B cell (primary cell): Measurements from ENCODE around the gene SLC39A13. TPM values are rescaled to one million over a fixed set of nuclear protein-coding genes. Genes with fewer than 3 reads are reported as not detected.
A peak's percentile ranks its signal among the peaks of the same experiment; 100 is the strongest.

ENCODE experiments used
- ATAC-seq: fragments of 200-7000 bp; cut with Tn5 transposase; one replicate; pipeline ENCODE4 v1.10.0; 2021; ENCODE audit warnings: low read depth, mild to moderate bottlenecking, moderate number of reproducible peaks, moderate library complexity
- CTCF ChIA-PET: fragments of 350-600 bp; sonication (Branson Sonifier 250); formaldehyde crosslinking; loops from one replicate; lab custom pipeline; 2021; ENCODE audit warnings: antibody characterized with exemption, inconsistent platforms; lab: Charles Lee
- POLR2A ChIA-PET: fragments of 350-600 bp; sonication (Branson Sonifier 250); formaldehyde crosslinking; loops from one replicate; lab custom pipeline; 2021; ENCODE audit warnings: antibody characterized with exemption; lab: Charles Lee
- DNase-seq: peaks from one replicate; pipeline ENCODE4 v3.0.0; 2013
- H2AFZ ChIP-seq: 2 replicates; pipeline ENCODE4 v1.6.1; 2012; ENCODE audit warnings: mild to moderate bottlenecking, low read depth, low read length; ENCODE audit not compliant: insufficient read depth, poor library complexity, severe bottlenecking
- H3K27ac ChIP-seq, 2 donors: 1 replicate in 1 of 2; 2 replicates in 1 of 2; pipeline ENCODE4 v1.5.1; 2012 to 2013; ENCODE audit warnings: low read length in 2 of 2, mild to moderate bottlenecking in 2 of 2, moderate library complexity in 1 of 2
- H3K27me3 ChIP-seq, 4 experiments: fragments of 200-600 bp in 1 of 4; sonication (generic) in 1 of 4; replicated peaks in 1 of 4; 1 replicate in 2 of 4; 2 replicates in 2 of 4; pipeline versions ENCODE4 v1.6.1 to v1.7.0; 2013 to 2016; ENCODE audit warnings: low read length in 3 of 4, mild to moderate bottlenecking in 2 of 4, mixed read lengths in 1 of 4, moderate library complexity in 1 of 4; ENCODE audit not compliant: insufficient read depth in 4 of 4, control insufficient read depth in 3 of 4; ENCODE audit errors: control extremely low read depth in 1 of 4
- H3K36me3 ChIP-seq, 2 experiments: replicated peaks in 1 of 2; 1 replicate in 1 of 2; 2 replicates in 1 of 2; pipeline versions ENCODE4 v1.6.1 to v1.7.1; 2013; ENCODE audit warnings: low read length in 1 of 2; ENCODE audit not compliant: insufficient read depth in 2 of 2, control insufficient read depth in 1 of 2; ENCODE audit errors: control extremely low read depth in 1 of 2, extremely low read depth in 1 of 2
- H3K4me1 ChIP-seq, 2 donors: fragments of 200-600 bp in 1 of 2; sonication (generic) in 1 of 2; 1 replicate in 1 of 2; 2 replicates in 1 of 2; pipeline versions ENCODE4 v1.5.1 to v1.6.1; 2013 to 2017; ENCODE audit warnings: low read length in 2 of 2; ENCODE audit not compliant: control insufficient read depth in 2 of 2, insufficient read depth in 2 of 2
- H3K4me2 ChIP-seq: replicated peaks from 2 replicates; pipeline ENCODE3; 2012; ENCODE audit warnings: mild to moderate bottlenecking, low read depth, low read length; ENCODE audit not compliant: poor library complexity, severe bottlenecking
- H3K4me3 ChIP-seq, 5 experiments: fragments of 200-600 bp in 1 of 5; sonication (generic) in 1 of 5; 1 replicate in 3 of 5; 2 replicates in 2 of 5; pipeline versions ENCODE4 v1.5.1 to v1.7.0; 2011 to 2016; ENCODE audit warnings: low read length in 4 of 5, mild to moderate bottlenecking in 4 of 5, low read depth in 2 of 5, control low read depth in 1 of 5, moderate library complexity in 1 of 5; ENCODE audit not compliant: insufficient read depth in 1 of 5; ENCODE audit errors: control extremely low read depth in 1 of 5, extremely low read depth in 1 of 5
- H3K79me2 ChIP-seq: fragments of 200-600 bp; sonication (generic); one replicate; pipeline ENCODE4 v1.6.0; 2016; ENCODE audit warnings: low read length; ENCODE audit not compliant: control insufficient read depth, insufficient read depth
- H3K9ac ChIP-seq: fragments of 200-600 bp; sonication (generic); 2 replicates; pipeline ENCODE4 v1.6.1; 2017; ENCODE audit warnings: mild to moderate bottlenecking, low read length, moderate library complexity
- H3K9me3 ChIP-seq, 3 donors: one replicate each; pipeline versions ENCODE4 v1.6.1 to v1.7.1; 2013; ENCODE audit warnings: low read length in 2 of 3; ENCODE audit not compliant: control insufficient read depth in 2 of 3, insufficient read depth in 1 of 3; ENCODE audit errors: control extremely low read depth in 1 of 3
- H4K20me1 ChIP-seq: 2 replicates; pipeline ENCODE4 v1.6.0; 2012; ENCODE audit warnings: mild to moderate bottlenecking, low read length; ENCODE audit not compliant: insufficient read depth, control insufficient read depth, poor library complexity, severe bottlenecking
- H3K27ac Mint-ChIP-seq: one replicate; pipeline ENCODE4 v1.8.0; 2021; ENCODE audit warnings: mixed read lengths
- H3K27me3 Mint-ChIP-seq: one replicate; pipeline ENCODE4 v1.8.0; 2021; ENCODE audit warnings: mixed read lengths
- H3K4me1 Mint-ChIP-seq: one replicate; pipeline ENCODE4 v1.8.0; 2021; ENCODE audit warnings: mixed read lengths
- H3K4me3 Mint-ChIP-seq: one replicate; pipeline ENCODE4 v1.8.0; 2021; ENCODE audit warnings: mixed read lengths
- H3K9me3 Mint-ChIP-seq: one replicate; pipeline ENCODE4 v1.8.0; 2022; ENCODE audit warnings: mixed read lengths; ENCODE audit not compliant: insufficient read depth
- EZH2 ChIP-seq: IDR thresholded peaks from 2 replicates; pipeline ENCODE4 v1.6.1; 2012; ENCODE audit warnings: borderline replicate concordance, low read depth, mild to moderate bottlenecking, moderate library complexity, low read length; ENCODE audit not compliant: insufficient read depth, poor library complexity, severe bottlenecking
- WGBS: methylation state at CpG from one replicate; pipeline ENCODE4 v1.1.5; 2013; ENCODE audit warnings: missing lambda C conversion rate; ENCODE audit not compliant: insufficient coverage; 5-methylcytosine and 5-hydroxymethylcytosine counted together
- intact Hi-C: fragments of 100-400 bp; cut with micrococcal nuclease; formaldehyde crosslinking; loops from one replicate; pipeline ENCODE4 v1.10.0; 2022
- polyA plus RNA-seq: library from polyadenylated mRNA; depleted of rRNA; stranded (reverse); fragments of >200 nt; gene quantifications from 2 replicates; pipeline ENCODE4 v1.2.3, GENCODE V29; 2012
- total RNA-seq, 2 donors: library from RNA; stranded (reverse); fragments of 120-200 nt in 1 of 2; gene quantifications; 1 replicate in 1 of 2; 2 replicates in 1 of 2; pipeline versions ENCODE4 v1.2.3 to v1.2.4, GENCODE V29; 2013 to 2022

The SLC39A13 gene
- total and polyA plus RNA-seq, 2 donors (not counting 1 experiment from before 2014, with no cell fraction given) = 33.0 to 55.7 TPM

- Histone ChIP-seq H3K4me2 (peak overlapping the region; percentile 81), H3K4me1 (peaks cover 43 to 67% of the 10 kb centered on the region in 2 donors), H3K9ac (no peak overlapping the region), H2AFZ (no peak overlapping the region), H3K9me3 (no peaks in the 10 kb centered on the region), H3K27me3 (no peaks in the 10 kb centered on the region), H3K36me3 (no peaks in the 10 kb centered on the region), H3K4me3 (no peak overlapping the region), H3K27ac (no peak overlapping the region), H4K20me1 (no peaks in the 10 kb centered on the region), H3K79me2 (peaks cover 34% of the 10 kb centered on the region)
- CTCF ChIA-PET = interaction anchor here (0.9 to 5.7 kb wide), 8 partner anchors 10 to 19 kb away, joined by 4 to 72 read pairs (median 6); partner anchors contain the start of gene SPI1
- Mint-ChIP-seq H3K4me3 (peak overlapping the region; percentile 34), H3K4me1 (peaks cover 60% of the 10 kb centered on the region), H3K27ac (peak overlapping the region; percentile 98), H3K9me3 (no peaks in the 10 kb centered on the region), H3K27me3 (no peaks in the 10 kb centered on the region)
- POLR2A ChIA-PET = interaction anchor here (0.7 to 4.1 kb wide), 6 partner anchors 8 to 212 kb away, joined by 3 to 39 read pairs (median 6); partner anchors contain the start of genes DDB2 and SPI1
- 72% methylated on average over 13 of the region's 14 CpGs for WGBS
- intact Hi-C loops = no loop called here
- DNase-seq (peak; percentile 2), ATAC-seq (no peak)
- no peak for TF ChIP-seq EZH2
Observed at GRCh38 chr11:47392546-47393162, 15.7 kb upstream of the SLC39A13 start.

DNA sequence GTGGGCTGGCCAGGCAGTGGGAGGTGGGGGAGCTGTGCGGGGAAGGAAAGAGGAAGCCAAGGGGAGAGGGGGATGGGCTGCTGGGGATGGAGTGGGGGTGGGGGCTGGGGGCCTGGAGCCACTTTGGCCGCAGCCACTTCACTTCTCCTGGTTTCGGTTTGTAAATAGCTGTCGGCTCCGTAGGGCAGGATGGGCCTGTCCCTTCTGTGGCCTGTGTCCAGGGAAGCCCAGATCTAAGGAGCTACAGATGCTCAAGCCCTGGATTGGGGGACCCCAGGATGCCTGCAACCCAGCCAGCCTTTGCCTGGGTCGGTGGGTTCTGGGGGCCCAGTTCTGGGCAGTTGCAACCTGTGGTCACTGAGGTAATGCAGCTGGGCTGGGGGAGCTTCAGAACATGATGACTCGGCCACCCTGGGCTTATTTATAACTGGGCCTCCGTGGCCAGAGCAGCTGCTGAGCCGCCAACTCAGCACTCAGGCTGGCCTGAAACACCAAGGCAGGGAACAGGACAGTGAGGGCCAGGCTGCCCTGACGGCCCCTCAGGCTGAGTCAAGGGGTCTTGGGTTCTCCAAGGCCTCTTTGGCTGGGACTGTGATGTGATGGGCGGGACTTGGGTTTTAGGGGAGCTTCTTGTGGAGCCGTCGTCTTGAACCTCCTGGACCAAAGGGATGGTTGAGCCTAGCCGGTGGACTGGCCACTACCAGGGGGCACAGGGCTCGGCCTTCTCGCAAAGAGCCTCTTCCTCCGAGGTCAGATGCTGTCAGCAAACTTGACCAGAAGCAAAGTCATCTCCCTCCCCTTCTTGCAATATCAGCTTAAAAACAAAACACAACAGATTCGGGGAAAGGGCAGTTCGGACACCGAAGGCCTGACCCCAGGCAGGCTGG is 15.0 kb upstream of the SLC39A13 start:
- Histone ChIP-seq H4K20me1 (no peaks in the 10 kb centered on the region), H3K36me3 (no peaks in the 10 kb centered on the region), H2AFZ (peak overlapping the region; percentile 88), H3K27me3 (no peaks in the 10 kb centered on the region), H3K4me1 (peaks cover 49 to 74% of the 10 kb centered on the region in 2 donors), H3K4me3 (peak overlapping the region in 1 of 5 experiments; percentile 55), H3K27ac (peak overlapping the region; percentile 95 to 97), H3K9me3 (no peaks in the 10 kb centered on the region), H3K9ac (no peak overlapping the region), H3K4me2 (peak overlapping the region; percentile 81), H3K79me2 (peaks cover 37% of the 10 kb centered on the region)
- no peak for TF ChIP-seq EZH2
- Mint-ChIP-seq H3K9me3 (no peaks in the 10 kb centered on the region), H3K27me3 (no peaks in the 10 kb centered on the region), H3K4me1 (peaks cover 66% of the 10 kb centered on the region), H3K4me3 (peak overlapping the region; percentile 85), H3K27ac (peak overlapping the region; percentile 98)
- WGBS = 43% methylated on average over 16 of the region's 20 CpGs
- POLR2A ChIA-PET = interaction anchor here (0.6 to 4.1 kb wide), 8 partner anchors 10 to 213 kb away, joined by 3 to 39 read pairs (median 4); partner anchors contain the start of genes DDB2 and SPI1
- CTCF ChIA-PET = interaction anchor here (0.9 to 5.7 kb wide), 9 partner anchors 9 to 213 kb away, joined by 3 to 72 read pairs (median 8); partner anchors contain the start of gene SPI1
- intact Hi-C loops = loop anchor here (1.0 kb wide), 3 partner anchors 15 to 19 kb away; partner anchors contain the start of genes SLC39A13 and SPI1
- ATAC-seq (no peak), DNase-seq (no peak)
